NCI-H2081 treated with DMSO at 0.1 percent for 48 hours (cell line): ENCODE data around the gene DNAH5.
A peak's percentile ranks its signal among the peaks of the same experiment; 100 is the strongest.

Source experiments
- DNase-seq: peaks from one replicate; lab custom pipeline; 2025; lab: John Stamatoyannopoulos, UW

DNAH5 gene

DNA sequence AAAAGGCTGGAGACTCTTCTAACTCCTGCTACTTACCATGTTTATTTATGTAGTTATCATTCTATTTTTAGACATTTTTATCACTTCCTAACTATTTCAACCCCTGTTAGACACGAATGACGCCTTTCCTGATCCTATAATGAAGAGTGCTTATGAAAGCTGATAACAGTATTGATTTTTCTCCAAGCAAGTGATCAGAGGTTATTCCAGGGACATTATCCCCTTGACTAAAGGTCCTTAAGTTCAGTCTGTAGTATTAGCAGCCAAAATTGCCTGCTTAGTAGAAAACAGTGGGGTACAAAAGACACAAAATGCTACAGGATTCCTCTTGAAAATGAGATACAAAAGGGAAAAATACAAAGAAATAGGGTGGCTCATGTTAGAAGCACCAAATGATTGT, 235.6 kb downstream of the DNAH5 start:
- DNase-seq = no peak

DNA sequence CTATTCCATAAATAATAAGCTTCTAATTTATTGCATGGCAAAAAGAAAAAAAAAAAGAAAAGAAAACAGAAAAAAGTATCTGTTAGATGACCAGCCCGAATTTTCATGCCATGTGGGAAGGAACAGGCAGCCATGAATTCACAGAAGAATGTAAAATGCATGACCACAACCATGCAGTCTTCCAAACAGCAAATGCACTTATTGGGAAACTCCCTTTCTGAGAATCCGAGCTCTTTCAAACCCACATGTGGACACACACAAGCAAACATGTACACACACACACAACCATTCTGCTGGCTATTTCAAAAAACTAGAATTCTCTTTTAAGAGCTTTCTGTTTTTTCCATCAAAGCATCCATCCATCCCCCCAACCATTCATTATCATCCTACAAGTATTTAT, 236.1 kb downstream of the DNAH5 start:
- no peak for DNase-seq

DNA sequence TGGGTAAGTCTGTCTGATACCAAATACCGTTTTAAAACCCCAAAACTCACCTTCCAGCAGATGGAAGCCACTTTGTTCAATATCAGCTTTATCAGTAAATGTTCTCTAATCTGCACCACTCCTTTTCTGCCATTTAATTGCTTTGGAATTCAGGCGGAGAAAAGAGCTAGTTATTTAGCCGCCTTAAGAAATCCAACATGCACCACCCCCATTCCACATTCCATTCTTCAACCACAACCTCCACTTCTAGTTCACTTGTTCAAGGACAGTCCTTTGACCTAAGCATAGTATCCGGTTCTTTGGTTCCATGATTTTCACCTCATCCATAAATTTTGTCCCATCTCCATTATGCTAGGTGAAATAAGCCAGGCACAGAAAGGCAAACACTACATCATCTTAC, 240.1 kb downstream of the DNAH5 start:
- no peak for DNase-seq

DNA sequence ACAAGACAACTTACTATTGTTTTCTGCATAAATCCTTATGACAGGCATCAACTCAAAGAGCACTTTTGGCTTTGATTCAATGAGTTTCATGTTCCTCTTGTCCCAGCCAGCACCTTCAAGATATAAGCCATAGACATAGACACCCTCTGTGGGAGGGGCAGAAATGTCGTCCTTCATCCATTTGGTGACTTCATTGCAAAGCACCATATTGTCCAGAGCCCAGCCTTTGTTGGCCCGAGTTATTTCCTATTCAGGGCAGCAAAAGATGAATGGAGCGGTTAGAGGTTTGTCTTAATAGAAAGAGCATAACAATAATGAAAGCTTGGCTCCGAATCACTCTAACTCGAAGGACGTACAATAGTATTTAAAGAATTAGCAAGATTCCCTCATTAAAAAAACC, 243.9 kb downstream of the DNAH5 start:
- no peak for DNase-seq

DNA sequence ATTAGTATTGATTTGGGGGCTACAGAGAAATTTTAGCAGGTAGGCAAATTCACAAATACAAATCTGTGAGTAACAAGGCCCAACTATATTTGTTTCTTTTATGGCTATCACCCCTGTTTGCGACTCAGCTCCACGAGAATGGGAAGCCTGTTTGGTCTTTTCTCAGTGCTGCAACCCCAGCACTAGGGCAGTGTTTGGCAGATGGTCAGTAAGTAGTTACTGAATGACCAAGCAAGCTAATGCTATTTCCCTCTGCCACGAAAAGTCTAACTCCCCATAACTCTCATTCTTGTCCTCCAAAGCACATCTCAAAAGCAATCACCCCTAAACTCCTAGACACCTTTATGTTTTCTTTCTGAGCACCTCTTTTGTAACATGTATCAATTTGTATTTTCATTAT, 245.6 kb downstream of the DNAH5 start:
- DNase-seq = no peak

DNA sequence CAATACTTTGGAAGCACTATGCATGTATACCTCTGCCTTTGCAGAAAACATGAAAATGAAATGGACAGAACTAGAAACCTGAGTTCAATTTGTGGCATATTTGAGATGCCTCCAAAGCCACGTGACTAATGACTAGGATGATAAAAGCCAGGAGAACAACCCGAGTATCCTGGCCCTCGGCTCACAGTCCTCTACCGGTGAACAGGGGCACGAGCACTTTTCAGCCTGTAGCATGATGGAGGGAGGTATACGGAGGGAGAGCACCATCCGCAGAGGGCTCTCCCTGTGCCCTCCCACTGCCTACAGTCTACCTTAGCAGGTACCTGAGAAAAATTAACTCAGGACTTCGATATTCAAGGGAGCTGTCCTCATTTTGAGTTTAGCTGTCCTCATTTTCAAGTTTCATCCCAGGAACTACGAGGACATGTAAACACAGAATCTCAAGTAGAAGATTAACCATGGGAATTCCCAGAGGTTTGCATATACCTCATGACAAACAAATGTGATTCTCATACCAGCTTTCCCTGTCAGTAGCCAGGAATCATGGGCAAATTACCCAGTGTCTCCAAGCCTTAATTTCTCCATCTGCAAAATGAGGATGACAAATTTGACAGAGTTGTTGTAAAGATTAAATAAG, 249.3 kb downstream of the DNAH5 start:
- no peak for DNase-seq

DNA sequence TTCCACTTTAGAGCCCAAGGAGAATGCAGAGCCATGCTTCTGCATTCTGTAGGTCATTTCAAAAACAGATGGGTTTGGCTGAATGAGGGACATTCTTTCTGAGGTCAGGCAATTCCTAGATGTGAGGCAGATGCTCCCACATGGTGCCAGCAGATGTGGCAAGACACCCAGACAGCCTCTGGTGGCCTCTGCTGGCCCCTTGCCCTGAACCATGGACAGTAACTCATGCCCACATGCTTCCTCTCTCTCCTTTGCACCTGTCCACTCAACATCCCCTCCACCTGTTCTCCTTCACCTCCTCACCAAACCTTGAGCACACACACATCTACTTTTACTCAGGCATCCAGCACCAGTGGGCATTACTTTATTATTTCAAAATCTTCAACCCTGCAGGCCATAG, 252.3 kb downstream of the DNAH5 start:
- DNase-seq = no peak

DNA sequence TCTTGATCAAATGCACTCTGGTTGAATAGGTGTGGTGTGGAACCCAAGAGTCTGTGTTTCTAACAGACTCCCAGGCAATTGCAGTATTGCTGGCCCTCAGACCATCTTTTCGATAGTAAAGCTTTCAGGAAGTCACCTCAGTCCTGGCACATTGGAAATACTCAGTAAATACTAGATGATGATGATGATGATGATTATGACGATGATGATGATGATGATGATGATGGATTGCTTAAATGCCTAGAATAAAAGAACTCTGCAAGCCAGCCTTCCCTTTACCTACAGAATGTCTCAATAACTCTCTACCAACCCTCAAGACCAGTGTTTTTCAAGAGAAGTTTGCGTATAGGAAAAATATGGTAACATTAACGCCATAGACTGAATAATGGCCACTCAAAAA, 268.0 kb downstream of the DNAH5 start:
- DNase-seq = no peak

DNA sequence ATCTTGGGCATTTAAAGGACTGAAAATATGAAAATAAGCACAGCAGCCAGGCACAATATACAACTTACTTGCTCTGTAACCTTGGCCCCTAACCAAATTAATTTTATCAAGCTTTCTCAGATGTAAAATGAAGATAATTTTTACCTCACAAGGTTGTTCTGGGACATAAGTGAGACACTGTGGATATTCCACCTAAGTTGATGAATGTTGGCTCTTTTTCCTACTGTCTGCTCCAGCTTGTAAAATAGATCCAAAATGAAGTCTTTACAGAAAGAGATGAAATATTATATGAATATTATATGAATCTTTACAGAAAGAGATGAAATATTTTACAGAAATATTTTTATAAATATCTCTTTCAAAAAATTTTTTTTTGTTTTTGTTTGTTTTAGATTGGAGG, 270.1 kb downstream of the DNAH5 start:
- no peak for DNase-seq

DNA sequence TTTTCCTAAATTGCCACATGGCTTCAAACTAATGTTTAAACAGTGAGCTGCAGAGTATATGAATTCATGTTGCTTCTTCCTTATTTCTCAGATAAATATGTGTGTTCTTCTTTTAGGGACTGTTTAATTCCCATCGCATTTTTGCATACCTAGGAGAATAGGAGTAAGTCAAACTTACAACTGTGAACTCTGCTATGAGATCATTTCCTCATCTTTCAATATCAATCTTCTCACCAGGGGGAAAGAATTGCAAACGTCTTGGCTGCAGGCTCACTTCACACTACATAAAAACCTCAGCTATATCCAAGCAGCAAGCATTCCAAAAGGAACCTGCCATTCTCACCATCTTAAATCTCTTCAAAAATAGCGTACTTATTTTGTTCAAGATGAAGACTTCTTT, 271.0 kb downstream of the DNAH5 start:
- DNase-seq = no peak

DNA sequence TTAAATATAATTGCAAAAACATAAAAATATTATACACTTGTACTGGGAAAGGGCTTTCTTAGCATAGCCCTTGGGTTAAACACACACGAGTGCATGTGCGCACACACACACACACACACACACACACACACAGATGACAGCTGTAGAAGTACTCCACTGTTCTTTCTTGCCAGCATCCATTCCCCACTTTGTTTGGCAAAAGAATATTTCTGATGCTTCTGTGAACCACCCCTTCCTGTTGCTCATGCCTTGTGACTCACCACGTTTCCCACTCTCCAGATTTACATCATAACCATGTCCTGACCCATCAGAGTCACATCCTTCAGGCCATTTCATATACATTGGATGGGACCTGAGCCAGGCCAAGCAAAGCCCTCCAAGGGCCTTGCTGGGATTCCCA, 280.1 kb downstream of the DNAH5 start:
- DNase-seq = no peak

DNA sequence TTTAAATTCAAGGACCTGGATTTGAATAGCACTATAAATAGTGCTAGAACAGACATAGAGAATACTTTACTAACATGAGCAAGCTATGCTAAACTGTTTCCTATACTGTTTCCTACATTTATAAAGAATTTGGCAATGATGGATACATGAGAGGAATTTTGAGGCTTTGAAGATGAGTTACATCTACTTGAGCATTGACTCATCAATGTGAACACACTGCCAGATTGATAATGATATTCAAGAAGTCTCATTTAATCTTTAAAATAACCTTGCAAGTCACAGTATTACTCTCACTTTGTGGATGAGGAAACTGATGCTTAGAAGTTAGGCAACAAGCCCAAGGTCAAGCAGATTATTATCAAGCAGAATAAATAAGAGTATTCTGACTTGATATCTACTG, 281.9 kb downstream of the DNAH5 start:
- DNase-seq = no peak

DNA sequence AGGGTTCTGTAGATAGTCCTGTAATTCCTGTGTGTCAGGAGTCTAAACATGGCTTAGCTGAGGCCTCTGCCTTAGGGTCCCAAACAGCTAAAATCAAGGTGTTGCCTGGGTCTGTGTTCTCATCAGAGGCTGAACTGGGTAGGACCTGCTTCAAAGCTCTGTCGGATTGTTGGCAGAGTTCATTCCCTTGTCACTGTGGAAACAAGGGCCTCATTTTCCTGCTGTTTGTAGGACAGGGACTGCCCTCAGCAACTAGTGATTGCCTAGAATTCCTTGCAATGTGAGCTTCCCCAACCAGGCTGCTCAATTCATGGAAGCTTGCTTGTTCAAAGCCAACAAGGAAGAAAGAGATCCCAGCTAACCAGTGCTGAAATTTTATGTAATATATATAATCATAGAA, 283.2 kb downstream of the DNAH5 start:
- no peak for DNase-seq

DNA sequence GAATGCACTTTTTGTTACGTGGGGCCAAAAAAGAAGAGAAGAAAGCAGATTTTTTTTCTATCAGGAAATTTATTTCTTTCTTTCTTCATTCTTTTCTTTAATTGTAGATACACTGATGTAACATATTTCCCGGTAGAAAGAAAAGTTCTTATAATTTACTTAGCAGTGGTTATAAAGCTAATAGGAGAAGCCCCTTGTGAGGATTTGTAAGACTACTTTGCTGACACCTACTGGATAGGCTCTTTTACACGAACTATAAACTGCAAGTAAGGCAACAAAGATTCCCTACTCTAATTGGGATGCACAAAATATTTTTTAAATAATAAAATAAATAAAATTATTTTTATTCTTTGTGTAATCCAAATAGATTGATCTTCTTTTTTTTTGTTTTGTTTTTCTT, 284.4 kb downstream of the DNAH5 start:
- DNase-seq = peak; percentile 36

DNA sequence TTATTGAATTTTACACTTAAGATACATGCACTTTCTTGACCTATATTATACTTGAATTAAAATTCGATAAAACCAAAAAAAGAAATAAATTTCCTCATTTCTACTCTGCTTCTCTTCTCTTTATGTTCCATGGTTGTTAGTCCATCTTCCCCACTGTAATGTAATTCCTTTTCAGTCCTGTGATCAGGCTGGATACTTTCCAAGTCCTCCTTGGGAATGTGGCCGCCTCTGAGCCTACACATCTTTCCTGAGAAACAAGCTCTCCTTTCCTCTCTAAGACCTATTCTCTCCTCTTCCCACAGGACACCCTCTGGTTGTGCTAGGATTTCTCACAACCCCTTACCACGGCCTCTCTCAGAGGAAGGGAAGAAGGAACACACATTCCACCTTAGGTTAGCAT, 285.1 kb downstream of the DNAH5 start:
- no peak for DNase-seq

DNA sequence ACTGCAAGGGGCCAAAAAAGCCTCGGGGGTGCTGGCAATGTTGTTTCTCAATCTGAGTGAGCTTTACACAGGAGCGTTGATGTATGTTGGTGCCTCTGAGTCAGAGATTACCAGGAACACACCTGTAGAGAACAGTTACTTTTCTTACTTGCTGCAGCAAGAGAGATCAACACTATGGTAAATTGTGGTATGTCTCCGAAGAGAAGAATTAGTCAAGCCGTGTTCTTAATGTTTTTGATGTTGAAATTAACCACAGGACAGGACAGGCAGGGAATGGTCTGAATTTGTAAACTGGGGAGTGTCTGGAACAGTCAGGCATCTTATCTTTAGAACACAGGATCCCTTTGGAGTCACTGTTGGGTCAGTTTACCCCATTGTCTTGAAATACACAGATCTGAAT, 285.7 kb downstream of the DNAH5 start:
- DNase-seq = no peak

DNA sequence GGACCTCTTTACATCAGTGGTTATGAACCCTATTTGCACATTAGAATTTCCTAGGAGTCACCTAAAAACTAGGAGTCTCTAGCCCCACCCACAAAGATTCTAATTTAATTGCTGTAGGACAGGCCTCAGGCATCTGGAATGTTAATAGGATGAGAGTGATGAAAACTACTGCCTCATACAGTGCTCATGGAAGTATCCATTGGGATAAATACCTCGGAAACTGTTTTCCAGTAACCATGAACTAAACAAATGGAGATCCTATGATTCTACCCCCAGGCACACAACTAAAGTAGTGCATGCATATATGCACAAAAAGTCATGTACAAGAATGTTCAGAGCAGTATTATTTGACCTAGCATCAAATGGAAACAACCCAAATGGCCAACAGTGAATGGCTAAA, 286.3 kb downstream of the DNAH5 start:
- no peak for DNase-seq

DNA sequence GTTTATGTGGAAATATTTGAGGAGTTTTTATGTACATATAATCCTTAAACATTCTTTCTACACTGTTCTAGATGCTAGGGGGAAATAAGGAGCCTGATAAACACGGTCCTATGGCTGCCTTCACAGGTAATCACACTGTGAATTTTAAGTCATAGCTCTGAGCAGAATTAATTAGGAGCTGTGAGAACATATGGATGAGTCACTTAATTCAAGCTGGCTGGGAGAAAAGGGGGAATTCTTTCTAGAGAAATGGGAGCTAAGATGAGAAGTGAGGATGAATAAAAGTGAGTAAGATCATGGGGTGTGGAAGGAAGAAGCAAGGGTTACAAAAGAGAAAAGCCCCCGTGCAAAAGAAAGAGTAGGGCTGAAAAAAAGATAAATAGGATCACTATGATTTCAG, 290.8 kb downstream of the DNAH5 start:
- no peak for DNase-seq

DNA sequence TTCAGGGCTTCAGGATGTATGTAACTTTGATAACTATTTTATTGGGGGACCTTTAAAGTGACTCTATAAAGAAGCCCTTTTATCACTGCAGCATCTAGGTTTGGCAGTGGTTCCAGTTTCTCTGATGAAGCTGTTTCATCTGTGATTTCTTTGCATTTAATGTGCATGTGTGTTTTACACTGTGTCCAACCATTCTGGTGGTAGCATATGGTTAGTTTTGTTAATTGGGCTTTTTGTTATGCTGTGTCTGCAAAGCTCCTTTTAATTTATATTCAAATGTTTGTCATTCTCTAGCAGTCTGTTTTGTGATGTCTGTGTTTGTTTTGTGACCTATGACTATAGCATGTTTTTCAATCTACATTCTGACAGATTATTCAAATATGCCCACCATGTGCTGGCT, 294.8 kb downstream of the DNAH5 start:
- DNase-seq = no peak

DNA sequence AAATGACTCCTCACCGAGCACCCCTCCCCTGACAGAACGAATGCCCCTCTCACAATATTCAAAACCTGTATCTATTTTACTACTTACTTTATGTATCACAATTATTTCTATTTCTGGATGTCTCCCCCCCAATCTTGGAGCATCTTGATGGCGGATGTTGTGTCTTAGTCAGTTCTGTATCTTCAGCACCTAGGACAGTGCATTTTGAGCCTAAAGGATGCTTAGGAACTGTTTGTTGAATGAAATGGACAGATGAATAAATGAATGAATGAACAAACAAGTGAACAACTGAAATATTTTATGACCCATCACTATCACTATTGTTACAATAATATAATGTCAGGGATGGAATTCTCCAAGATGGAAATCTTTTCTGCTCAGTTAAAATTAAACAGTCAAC, 295.7 kb downstream of the DNAH5 start:
- DNase-seq = no peak

DNA sequence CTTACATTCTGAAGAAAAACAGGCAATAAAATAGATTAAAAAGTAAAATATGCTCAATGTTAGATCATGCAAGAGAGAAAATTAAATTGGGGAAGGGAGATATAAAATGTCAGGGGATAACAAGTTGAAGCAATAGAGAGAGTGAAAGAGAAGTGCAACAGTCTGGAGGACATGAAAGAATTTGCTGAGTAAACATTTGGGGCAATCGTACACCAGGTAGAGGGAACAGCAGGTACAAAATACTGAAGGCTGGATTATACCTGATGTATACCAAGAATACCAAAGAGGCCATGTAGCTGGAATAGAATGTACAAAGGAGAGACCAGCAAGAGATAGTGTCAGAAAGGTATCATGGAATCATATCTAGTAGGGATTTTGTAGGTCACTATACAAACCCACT, 300.8 kb downstream of the DNAH5 start:
- no peak for DNase-seq

DNA sequence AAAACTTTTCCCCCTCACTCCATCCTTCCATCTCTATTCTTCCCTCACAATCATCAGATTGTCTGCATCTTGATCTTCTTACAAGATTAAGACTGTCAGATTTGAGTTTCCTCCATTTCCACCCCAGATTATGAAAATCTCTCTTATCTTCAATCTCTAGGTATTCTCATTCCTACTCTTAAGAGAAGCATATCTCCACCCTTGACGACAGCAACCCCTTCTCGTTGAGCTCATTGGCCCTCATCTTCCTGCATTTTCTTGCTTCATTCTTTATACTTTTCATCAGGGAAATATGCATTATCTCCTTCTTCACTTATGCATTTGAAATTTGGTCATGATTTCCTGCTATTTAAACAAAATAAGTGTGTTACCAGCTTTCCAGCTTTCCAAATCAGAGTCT, 301.3 kb downstream of the DNAH5 start:
- no peak for DNase-seq
